GM12878 (cell line): Measurements from ENCODE around the gene GNAQ. TPM values are rescaled to one million over a fixed set of nuclear protein-coding genes. Genes with fewer than 3 reads are reported as not detected.

Source experiments
- ATAC-seq: fragments of 200-7000 bp; cut with Tn5 transposase; 3 replicates; pipeline ENCODE4 v1.9.1; 2020; ENCODE audit warnings: mild to moderate bottlenecking, moderate library complexity
- BruUV-seq: library from RNA; stranded (reverse); fragments of 400-500 nt; replicated peaks from 2 replicates; lab custom pipeline; 2021; lab: Mats Ljungman, UMichigan
- CTCF ChIA-PET: fragments of 300-600 bp; sonication (Branson Sonifier 250); formaldehyde crosslinking; extraction: SDS; loops from one replicate; lab custom pipeline; 2021; ENCODE audit warnings: inconsistent platforms; lab: Yijun Ruan, JAX
- POLR2A ChIA-PET: fragments of 350-600 bp; formaldehyde crosslinking; extraction: SDS; loops from one replicate; lab custom pipeline; 2021; ENCODE audit warnings: inconsistent platforms; lab: Charles Lee
- RAD21 ChIA-PET: fragments of 300-600 bp; sonication (Branson Sonifier 250); formaldehyde crosslinking; loops from one replicate; lab custom pipeline; 2023; ENCODE audit warnings: antibody characterized with exemption; ENCODE audit not compliant: unreplicated experiment; lab: Charles Lee
- SMC1A ChIA-PET: fragments of 300-600 bp; sonication (Branson Sonifier 250); formaldehyde crosslinking; loops from one replicate; lab custom pipeline; 2023; ENCODE audit not compliant: unreplicated experiment, uncharacterized antibody; lab: Charles Lee
- DNase-seq: peaks from one replicate; pipeline ENCODE4 v3.0.0-alpha.2; 2011; ENCODE audit warnings: low read depth, low spot score
- FAIRE-seq: peaks from 3 replicates; lab custom pipeline; 2011; peaks lifted over from hg19 to GRCh38; lab: Jason Lieb, UNC
- H2AFZ ChIP-seq: 2 replicates; pipeline ENCODE4 v1.6.0; 2011; ENCODE audit warnings: low read depth, low read length, control low read depth; ENCODE audit not compliant: control insufficient read depth
- H3K27ac ChIP-seq: 2 replicates; pipeline ENCODE4 v1.5.1; 2011; ENCODE audit warnings: control low read depth; ENCODE audit not compliant: control insufficient read depth, insufficient read depth
- H3K27me3 ChIP-seq, 2 experiments: replicated peaks in 1 of 2; 2 replicates each; pipeline versions ENCODE4 v1.6.0 to v1.6.1; 2011; ENCODE audit warnings: low read length in 1 of 2; ENCODE audit not compliant: control insufficient read depth in 2 of 2, insufficient read depth in 2 of 2
- H3K36me3 ChIP-seq, 2 experiments: 2 replicates each; pipeline ENCODE4 v1.5.1; 2011; ENCODE audit warnings: low read length in 1 of 2; ENCODE audit not compliant: control insufficient read depth in 2 of 2, insufficient read depth in 2 of 2
- H3K4me1 ChIP-seq: 2 replicates; pipeline ENCODE4 v1.6.1; 2011; ENCODE audit warnings: mild to moderate bottlenecking, low read length, moderate library complexity, mixed read lengths; ENCODE audit not compliant: control insufficient read depth, insufficient read depth
- H3K4me2 ChIP-seq: 2 replicates; pipeline ENCODE4 v1.6.0; 2011; ENCODE audit warnings: control low read depth; ENCODE audit not compliant: control insufficient read depth, insufficient read depth
- H3K4me3 ChIP-seq: fragments of 200-600 bp; sonication (generic); 2 replicates; pipeline ENCODE4 v1.5.1; 2016
- H3K79me2 ChIP-seq: 2 replicates; pipeline ENCODE4 v1.6.0; 2011; ENCODE audit warnings: low read length; ENCODE audit not compliant: control insufficient read depth, insufficient read depth
- H3K9ac ChIP-seq: 2 replicates; pipeline ENCODE4 v1.8.0; 2011; ENCODE audit warnings: low read length, control low read depth, mixed read lengths; ENCODE audit not compliant: control insufficient read depth, insufficient read depth
- H3K9me3 ChIP-seq: replicated peaks from 3 replicates; pipeline ENCODE4 v1.5.1; 2011; ENCODE audit warnings: mild to moderate bottlenecking, low read length; ENCODE audit not compliant: control insufficient read depth, insufficient read depth
- H4K20me1 ChIP-seq: 2 replicates; pipeline ENCODE4 v1.6.0; 2011; ENCODE audit not compliant: control insufficient read depth, insufficient read depth
- CEBPB ChIP-seq, 2 experiments: fragments of 150-350 bp in 1 of 2; IDR thresholded peaks; 2 replicates each; pipeline ENCODE4 v1.6.1; 2012 to 2014; ENCODE audit warnings: low read depth in 2 of 2, low read length in 2 of 2, borderline replicate concordance in 1 of 2, inconsistent platforms in 1 of 2
- IKZF2 ChIP-seq, 2 experiments: fragments of 450-650 bp; IDR thresholded peaks; 2 replicates each; pipeline ENCODE4 v1.6.1; 2017; ENCODE audit warnings: mild to moderate bottlenecking in 2 of 2, moderate library complexity in 2 of 2
- MEF2B ChIP-seq: fragments of 450-650 bp; IDR thresholded peaks from 2 replicates; pipeline ENCODE4 v1.6.1; 2018; ENCODE audit warnings: mild to moderate bottlenecking, moderate library complexity; ENCODE audit not compliant: partially characterized antibody, poor library complexity, severe bottlenecking
- MXI1 ChIP-seq: fragments of 150-350 bp; IDR thresholded peaks from 2 replicates; pipeline ENCODE4 v1.6.1; 2011; ENCODE audit warnings: low read depth, mild to moderate bottlenecking, inconsistent platforms, low read length, improper control_type of control experiment
- MYB ChIP-seq: fragments of 150-350 bp; IDR thresholded peaks from 2 replicates; pipeline ENCODE4 v1.6.1; 2014; ENCODE audit warnings: mild to moderate bottlenecking, low read depth, low read length, borderline replicate concordance
- NR2C1 ChIP-seq: fragments of 450-650 bp; IDR thresholded peaks from 2 replicates; pipeline ENCODE4 v1.6.1; 2017; ENCODE audit warnings: antibody characterized with exemption, mild to moderate bottlenecking, moderate library complexity
- TCF7 ChIP-seq: IDR thresholded peaks from 2 replicates; pipeline ENCODE4 v1.6.1; 2014; ENCODE audit warnings: antibody characterized with exemption, borderline replicate concordance
- ZNF384 ChIP-seq: IDR thresholded peaks from 2 replicates; pipeline ENCODE4 v1.6.1; 2012; ENCODE audit warnings: low read depth, mild to moderate bottlenecking, low read length, improper control_type of control experiment, borderline replicate concordance
- WGBS: methylation state at CpG from one replicate; pipeline ENCODE4 v1.1.6; 2016; ENCODE audit warnings: low lambda C conversion rate; ENCODE audit not compliant: insufficient replicate concordance, insufficient coverage; ENCODE audit errors: missing lambda C conversion rate; 5-methylcytosine and 5-hydroxymethylcytosine counted together
- in situ Hi-C: fragments of 300-500 bp; cut with MboI; formaldehyde crosslinking; loops from 9 replicates; pipeline ENCODE4 v1.14.3; 2018; ENCODE audit warnings: mixed read lengths
- intact Hi-C: fragments of 100-400 bp; cut with micrococcal nuclease; formaldehyde crosslinking; loops from one replicate; pipeline ENCODE4 v1.14.2; 2022; ENCODE audit not compliant: unreplicated experiment
- polyA plus RNA-seq, 11 experiments: library from polyadenylated mRNA; depleted of rRNA in 4 of 11; unstranded in 6 of 11; stranded (reverse) in 5 of 11; fragments of >200 nt; fragmentation: Nextera tagmentation in 4 of 11; fragmentation: Illumina TruSeq in 1 of 11; extraction: Ambion mirVana in 4 of 11; extraction: Trizol in 1 of 11; gene quantifications; 1 replicate in 1 of 11; 2 replicates in 10 of 11; pipeline versions ENCODE4 v1.2.1 to v1.2.3, GENCODE V29; 2011 to 2016; ENCODE audit warnings: inconsistent platforms in 2 of 11, missing spikeins in 2 of 11, low read depth in 1 of 11
- total RNA-seq, 4 experiments: library from RNA; depleted of rRNA in 3 of 4; stranded (reverse); fragments of >200 nt in 3 of 4; fragmentation: Illumina TruSeq in 1 of 4; extraction: Trizol in 1 of 4; gene quantifications; 2 replicates each; pipeline versions ENCODE4 v1.2.1 to v1.2.3, GENCODE V29; 2013 to 2021
- TF ChIP-seq, protein P1 (sequence below): fragments of 450-650 bp; IDR thresholded peaks from 2 replicates; pipeline ENCODE4 v1.6.1; 2017; ENCODE audit warnings: low read depth, mild to moderate bottlenecking, moderate library complexity
- TF ChIP-seq, protein P2 (sequence below): IDR thresholded peaks from 2 replicates; pipeline ENCODE4 v1.6.1; 2011; ENCODE audit warnings: borderline replicate concordance, low read depth, mild to moderate bottlenecking, moderate library complexity, mixed read lengths, low read length; ENCODE audit not compliant: insufficient read depth; ENCODE audit errors: extremely low read length
- TF ChIP-seq, protein P3 (sequence below): fragments of 450-650 bp; IDR thresholded peaks from 2 replicates; pipeline ENCODE4 v1.6.1; 2016; ENCODE audit warnings: mild to moderate bottlenecking
- TF ChIP-seq, protein P4 (sequence below): fragments of 450-650 bp; IDR thresholded peaks from 2 replicates; pipeline ENCODE4 v1.6.1; 2016; ENCODE audit warnings: mild to moderate bottlenecking

The GNAQ gene
- total and polyA plus RNA-seq, 10 of the 15 experiments (the other 5 are each of a cell fraction or from before 2014, with no cell fraction given) = 0.15 to 47.2 (median 0.49) TPM

DNA sequence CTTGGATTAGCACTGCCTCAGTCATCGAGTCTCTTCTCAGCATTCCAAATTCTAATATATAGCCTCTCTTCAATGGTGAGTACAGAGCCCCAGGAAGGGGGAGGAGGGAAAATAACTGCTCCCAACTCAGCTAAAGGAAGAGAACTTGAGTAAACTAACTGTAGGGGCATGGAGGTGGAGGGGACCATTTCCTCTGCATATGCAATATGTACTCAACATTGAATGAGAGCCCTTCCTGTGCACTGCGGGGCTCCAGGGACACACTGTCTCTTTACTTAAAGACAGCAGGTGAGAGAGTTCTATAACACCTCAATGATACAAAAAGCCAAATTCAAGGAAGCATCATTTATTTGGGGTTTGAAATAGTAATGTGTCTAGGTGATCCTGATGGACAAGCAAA lies 75.1 kb downstream of the GNAQ start:
- no peak for DNase-seq
- no peak overlapping the region for H3K9ac ChIP-seq
- FAIRE-seq = no peak
- CTCF ChIA-PET = interaction anchor here (1.2 to 1.8 kb wide), 4 partner anchors 11 to 79 kb away, joined by 3 to 4 read pairs (median 4); no protein-coding TSS in a partner anchor
- no peak overlapping the region for H3K4me3 ChIP-seq
- H3K27me3 ChIP-seq = peaks cover 0 to 2% of the 10 kb centered on the region in 2 experiments; a peak in 1 of 4 replicates
- H3K4me1 ChIP-seq = no peaks in the 10 kb centered on the region
- no peaks in the 10 kb centered on the region for H4K20me1 ChIP-seq
- SMC1A ChIA-PET = interaction anchor here (0.7 to 1.7 kb wide), 7 partner anchors 9 to 129 kb away, joined by 3 to 4 read pairs (median 3); no protein-coding TSS in a partner anchor
- no peak for TF ChIP-seq MYB
- TF ChIP-seq MEF2B = no peak
- TF ChIP-seq ZNF384 = no peak
- TF ChIP-seq IKZF2 (IDR thresholded peaks at IDR 0.05) = no peak
- TF ChIP-seq, protein P1, sequence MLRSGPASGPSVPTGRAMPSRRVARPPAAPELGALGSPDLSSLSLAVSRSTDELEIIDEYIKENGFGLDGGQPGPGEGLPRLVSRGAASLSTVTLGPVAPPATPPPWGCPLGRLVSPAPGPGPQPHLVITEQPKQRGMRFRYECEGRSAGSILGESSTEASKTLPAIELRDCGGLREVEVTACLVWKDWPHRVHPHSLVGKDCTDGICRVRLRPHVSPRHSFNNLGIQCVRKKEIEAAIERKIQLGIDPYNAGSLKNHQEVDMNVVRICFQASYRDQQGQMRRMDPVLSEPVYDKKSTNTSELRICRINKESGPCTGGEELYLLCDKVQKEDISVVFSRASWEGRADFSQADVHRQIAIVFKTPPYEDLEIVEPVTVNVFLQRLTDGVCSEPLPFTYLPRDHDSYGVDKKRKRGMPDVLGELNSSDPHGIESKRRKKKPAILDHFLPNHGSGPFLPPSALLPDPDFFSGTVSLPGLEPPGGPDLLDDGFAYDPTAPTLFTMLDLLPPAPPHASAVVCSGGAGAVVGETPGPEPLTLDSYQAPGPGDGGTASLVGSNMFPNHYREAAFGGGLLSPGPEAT = no peak
- no peak for TF ChIP-seq NR2C1
- TF ChIP-seq, protein P2, sequence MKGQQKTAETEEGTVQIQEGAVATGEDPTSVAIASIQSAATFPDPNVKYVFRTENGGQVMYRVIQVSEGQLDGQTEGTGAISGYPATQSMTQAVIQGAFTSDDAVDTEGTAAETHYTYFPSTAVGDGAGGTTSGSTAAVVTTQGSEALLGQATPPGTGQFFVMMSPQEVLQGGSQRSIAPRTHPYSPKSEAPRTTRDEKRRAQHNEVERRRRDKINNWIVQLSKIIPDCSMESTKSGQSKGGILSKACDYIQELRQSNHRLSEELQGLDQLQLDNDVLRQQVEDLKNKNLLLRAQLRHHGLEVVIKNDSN = no peak
- TF ChIP-seq CEBPB (IDR thresholded peaks at IDR 0.05; ENCODE audit: borderline replicate concordance in 1 of 2, low read depth in 2 of 2, low read length in 2 of 2) = no peak
- TF ChIP-seq, protein P3, sequence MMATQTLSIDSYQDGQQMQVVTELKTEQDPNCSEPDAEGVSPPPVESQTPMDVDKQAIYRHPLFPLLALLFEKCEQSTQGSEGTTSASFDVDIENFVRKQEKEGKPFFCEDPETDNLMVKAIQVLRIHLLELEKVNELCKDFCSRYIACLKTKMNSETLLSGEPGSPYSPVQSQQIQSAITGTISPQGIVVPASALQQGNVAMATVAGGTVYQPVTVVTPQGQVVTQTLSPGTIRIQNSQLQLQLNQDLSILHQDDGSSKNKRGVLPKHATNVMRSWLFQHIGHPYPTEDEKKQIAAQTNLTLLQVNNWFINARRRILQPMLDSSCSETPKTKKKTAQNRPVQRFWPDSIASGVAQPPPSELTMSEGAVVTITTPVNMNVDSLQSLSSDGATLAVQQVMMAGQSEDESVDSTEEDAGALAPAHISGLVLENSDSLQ = no peak
- TF ChIP-seq TCF7 = no peak
- TF ChIP-seq, protein P4, sequence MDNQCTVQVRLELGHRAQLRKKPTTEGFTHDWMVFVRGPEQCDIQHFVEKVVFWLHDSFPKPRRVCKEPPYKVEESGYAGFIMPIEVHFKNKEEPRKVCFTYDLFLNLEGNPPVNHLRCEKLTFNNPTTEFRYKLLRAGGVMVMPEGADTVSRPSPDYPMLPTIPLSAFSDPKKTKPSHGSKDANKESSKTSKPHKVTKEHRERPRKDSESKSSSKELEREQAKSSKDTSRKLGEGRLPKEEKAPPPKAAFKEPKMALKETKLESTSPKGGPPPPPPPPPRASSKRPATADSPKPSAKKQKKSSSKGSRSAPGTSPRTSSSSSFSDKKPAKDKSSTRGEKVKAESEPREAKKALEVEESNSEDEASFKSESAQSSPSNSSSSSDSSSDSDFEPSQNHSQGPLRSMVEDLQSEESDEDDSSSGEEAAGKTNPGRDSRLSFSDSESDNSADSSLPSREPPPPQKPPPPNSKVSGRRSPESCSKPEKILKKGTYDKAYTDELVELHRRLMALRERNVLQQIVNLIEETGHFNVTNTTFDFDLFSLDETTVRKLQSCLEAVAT = no peak
- TF ChIP-seq MXI1 = no peak
- TF ChIP-seq, all 136 proteins: peak for 0
- intact Hi-C loops = no loop called here
- Histone ChIP-seq H2AFZ (no peak overlapping the region), H3K27ac (no peak overlapping the region), H3K79me2 (no peaks in the 10 kb centered on the region), H3K9me3 (no peaks in the 10 kb centered on the region), H3K4me2 (no peak overlapping the region), H3K36me3 (no peaks in the 10 kb centered on the region)
- ChIA-PET POLR2A (interaction anchor here (1.2 to 2.2 kb wide), 2 partner anchors 12 to 20 kb away, joined by 4 to 7 read pairs; no protein-coding TSS in a partner anchor), RAD21 (interaction anchor here (0.7 to 1.8 kb wide), 5 partner anchors 11 to 77 kb away, joined by 3 to 4 read pairs (median 3); no protein-coding TSS in a partner anchor)
- 18% methylated on average over 2 of the region's 2 CpGs for WGBS
- no TSS peak for BruUV-seq
- in situ Hi-C loops = no loop called here
- ATAC-seq = peak; percentile 19; the same call in 2 of the 3 replicates
